RWPE2 (cell line): ENCODE measurements around the gene SLC51A.

Source experiments
- ATAC-seq: fragments of 200-7000 bp; cut with Tn5 transposase; 3 replicates; pipeline ENCODE4 v1.9.1; 2021; ENCODE audit warnings: low read depth
- DNase-seq: peaks from one replicate; pipeline ENCODE4 v3.0.0-alpha.2; 2020; ENCODE audit warnings: low spot score
- H3K27ac ChIP-seq: fragments of 450-650 bp; 2 replicates; pipeline ENCODE4 v1.5.1; 2017; ENCODE audit warnings: mild to moderate bottlenecking; ENCODE audit not compliant: poor library complexity, severe bottlenecking
- H3K27me3 ChIP-seq: fragments of 250-450 bp; sonication (Bioruptor Pico); 2 replicates; pipeline ENCODE4 v1.5.1; 2021; ENCODE audit warnings: mild to moderate bottlenecking, moderate library complexity; ENCODE audit not compliant: insufficient read depth, poor library complexity, severe bottlenecking
- H3K36me3 ChIP-seq: fragments of 250-450 bp; sonication (Bioruptor Pico); 2 replicates; pipeline ENCODE4 v1.5.1; 2020; ENCODE audit warnings: low read depth, mild to moderate bottlenecking, moderate library complexity
- H3K4me1 ChIP-seq: fragments of 250-450 bp; sonication (Bioruptor Pico); 2 replicates; pipeline ENCODE4 v1.5.1; 2021; ENCODE audit warnings: mild to moderate bottlenecking, moderate library complexity; ENCODE audit not compliant: insufficient read depth, poor library complexity, severe bottlenecking
- H3K4me3 ChIP-seq: fragments of 250-450 bp; sonication (Bioruptor Pico); 2 replicates; pipeline ENCODE4 v1.5.1; 2021; ENCODE audit warnings: mild to moderate bottlenecking, moderate library complexity; ENCODE audit not compliant: severe bottlenecking
- H3K9me3 ChIP-seq: fragments of 250-450 bp; sonication (Bioruptor Pico); 2 replicates; pipeline ENCODE4 v1.5.1; 2021; ENCODE audit warnings: mild to moderate bottlenecking, moderate library complexity; ENCODE audit not compliant: severe bottlenecking
- TF ChIP-seq, protein P1 (sequence below): fragments of 450-650 bp; IDR thresholded peaks from one replicate; pipeline ENCODE4 v1.5.1; 2017; ENCODE audit warnings: mild to moderate bottlenecking, moderate library complexity; ENCODE audit not compliant: poor library complexity, severe bottlenecking

The SLC51A gene

GRCh38 chr3:196192524-196193051 lies 23.7 kb upstream of the SLC51A start:
- H3K4me3 ChIP-seq, result no peak overlapping the region
- no peaks in the 10 kb centered on the region for H3K36me3 ChIP-seq
- ATAC-seq (no peak), DNase-seq (no peak)
- H3K27me3 ChIP-seq, result no peaks in the 10 kb centered on the region
- no peaks in the 10 kb centered on the region for H3K9me3 ChIP-seq
- TF ChIP-seq, protein P1, sequence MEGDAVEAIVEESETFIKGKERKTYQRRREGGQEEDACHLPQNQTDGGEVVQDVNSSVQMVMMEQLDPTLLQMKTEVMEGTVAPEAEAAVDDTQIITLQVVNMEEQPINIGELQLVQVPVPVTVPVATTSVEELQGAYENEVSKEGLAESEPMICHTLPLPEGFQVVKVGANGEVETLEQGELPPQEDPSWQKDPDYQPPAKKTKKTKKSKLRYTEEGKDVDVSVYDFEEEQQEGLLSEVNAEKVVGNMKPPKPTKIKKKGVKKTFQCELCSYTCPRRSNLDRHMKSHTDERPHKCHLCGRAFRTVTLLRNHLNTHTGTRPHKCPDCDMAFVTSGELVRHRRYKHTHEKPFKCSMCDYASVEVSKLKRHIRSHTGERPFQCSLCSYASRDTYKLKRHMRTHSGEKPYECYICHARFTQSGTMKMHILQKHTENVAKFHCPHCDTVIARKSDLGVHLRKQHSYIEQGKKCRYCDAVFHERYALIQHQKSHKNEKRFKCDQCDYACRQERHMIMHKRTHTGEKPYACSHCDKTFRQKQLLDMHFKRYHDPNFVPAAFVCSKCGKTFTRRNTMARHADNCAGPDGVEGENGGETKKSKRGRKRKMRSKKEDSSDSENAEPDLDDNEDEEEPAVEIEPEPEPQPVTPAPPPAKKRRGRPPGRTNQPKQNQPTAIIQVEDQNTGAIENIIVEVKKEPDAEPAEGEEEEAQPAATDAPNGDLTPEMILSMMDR, result no peak
- H3K27ac ChIP-seq, result no peak overlapping the region
- no peaks in the 10 kb centered on the region for H3K4me1 ChIP-seq

GRCh38 chr3:196193133-196193735 lies 23.1 kb upstream of the SLC51A start:
- TF ChIP-seq, protein P1, result no peak
- Histone ChIP-seq H3K27ac (no peak overlapping the region), H3K9me3 (no peaks in the 10 kb centered on the region), H3K27me3 (no peaks in the 10 kb centered on the region), H3K4me1 (no peaks in the 10 kb centered on the region), H3K36me3 (no peaks in the 10 kb centered on the region), H3K4me3 (no peak overlapping the region)
- DNase-seq (no peak), ATAC-seq (no peak)

DNA sequence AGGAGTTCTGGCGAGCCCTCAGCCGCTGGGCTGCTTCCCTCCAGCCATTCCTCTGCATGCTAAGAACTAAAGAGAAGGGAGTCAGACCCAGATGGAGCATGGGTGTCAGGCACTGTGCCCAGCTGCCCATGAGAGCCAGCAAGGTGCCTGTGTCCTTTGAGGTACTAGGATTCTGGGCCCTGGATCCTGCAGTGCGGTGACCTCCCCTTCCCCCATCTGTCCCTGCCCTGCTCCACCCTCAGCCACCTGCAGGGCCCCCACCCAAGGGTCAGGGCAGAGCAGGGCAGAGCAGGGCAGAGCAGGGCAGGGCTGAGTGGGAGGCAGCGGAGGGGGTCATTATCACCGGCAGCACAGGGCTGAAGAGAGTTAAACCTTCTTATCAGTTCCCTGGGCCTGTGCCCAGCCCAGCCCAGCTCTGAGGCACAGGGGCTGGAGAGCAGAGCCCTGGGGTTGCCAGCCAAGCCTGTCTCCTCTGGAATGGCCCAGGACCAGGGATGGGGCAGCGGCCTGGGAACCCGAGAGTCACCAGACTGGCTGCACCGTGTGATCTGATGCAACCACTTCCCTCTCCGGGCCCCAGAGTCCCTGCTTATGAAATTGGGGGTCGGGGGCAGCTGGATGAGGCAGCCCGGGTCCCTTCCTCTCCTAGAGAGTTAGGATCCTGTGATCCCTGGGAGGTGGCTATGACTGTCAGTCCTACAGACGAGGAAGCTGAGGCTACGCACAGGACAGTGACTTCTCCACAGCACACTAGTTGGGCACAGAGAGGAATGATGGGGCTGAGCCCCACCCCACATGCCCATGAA lies 22.4 kb upstream of the SLC51A start:
- no peak overlapping the region for H3K27ac ChIP-seq
- DNase-seq (no peak), ATAC-seq (no peak)

GRCh38 chr3:196194542-196194915 lies 21.8 kb upstream of the SLC51A start:
- H3K4me1 ChIP-seq, result no peaks in the 10 kb centered on the region
- no peak overlapping the region for H3K4me3 ChIP-seq
- H3K27ac ChIP-seq, result no peak overlapping the region
- no peak for ATAC-seq
- no peak for DNase-seq
- no peaks in the 10 kb centered on the region for H3K9me3 ChIP-seq
- H3K36me3 ChIP-seq, result no peaks in the 10 kb centered on the region
- TF ChIP-seq, protein P1, result no peak
- no peaks in the 10 kb centered on the region for H3K27me3 ChIP-seq

More for the DNA sequence above, 22.4 kb upstream of the SLC51A start:
- H3K4me3 ChIP-seq, result no peak overlapping the region
- TF ChIP-seq, protein P1, result no peak
- H3K9me3 ChIP-seq, result no peaks in the 10 kb centered on the region
- H3K4me1 ChIP-seq, result no peaks in the 10 kb centered on the region
- H3K36me3 ChIP-seq, result no peaks in the 10 kb centered on the region
- no peaks in the 10 kb centered on the region for H3K27me3 ChIP-seq
